Glutamatergic neuron (in vitro differentiated cells): ENCODE results near the gene SYNRG. TPM values are rescaled to one million over a fixed set of nuclear protein-coding genes. Genes with fewer than 3 reads are reported as not detected.

Experiments used
- DNase-seq: peaks from one replicate; pipeline ENCODE4 v3.0.0; 2022
- H3K27ac Mint-ChIP-seq: one replicate; pipeline ENCODE4 v1.8.0; 2020; ENCODE audit warnings: mild to moderate bottlenecking, mixed read lengths, inconsistent platforms; ENCODE audit not compliant: unreplicated experiment
- H3K27me3 Mint-ChIP-seq: one replicate; pipeline ENCODE4 v1.8.0; 2020; ENCODE audit warnings: mild to moderate bottlenecking, moderate library complexity, mixed read lengths, inconsistent platforms; ENCODE audit not compliant: unreplicated experiment
- H3K36me3 Mint-ChIP-seq: one replicate; pipeline ENCODE4 v1.8.0; 2020; ENCODE audit warnings: mild to moderate bottlenecking, mixed read lengths, inconsistent platforms; ENCODE audit not compliant: unreplicated experiment
- H3K4me1 Mint-ChIP-seq: one replicate; pipeline ENCODE4 v1.8.0; 2020; ENCODE audit warnings: mild to moderate bottlenecking, low read depth, mixed read lengths, inconsistent platforms; ENCODE audit not compliant: unreplicated experiment
- H3K4me3 Mint-ChIP-seq: one replicate; pipeline ENCODE4 v1.8.0; 2020; ENCODE audit warnings: mild to moderate bottlenecking, mixed read lengths, inconsistent platforms; ENCODE audit not compliant: unreplicated experiment
- H3K9me3 Mint-ChIP-seq: one replicate; pipeline ENCODE4 v1.8.0; 2020; ENCODE audit warnings: mild to moderate bottlenecking, moderate library complexity, mixed read lengths, inconsistent platforms; ENCODE audit not compliant: unreplicated experiment
- CTCF ChIP-seq: fragments of 200-600 bp; sonication (generic); IDR thresholded peaks from one replicate; pipeline ENCODE4 v1.5.0; 2021; ENCODE audit not compliant: partially characterized antibody, unreplicated experiment
- total RNA-seq: library from RNA; stranded (reverse); fragmentation: NEBNext Ultra II Directional; extraction: Animal tissue kit (Norgen Biotek cat#: 25700); gene quantifications from one replicate; pipeline ENCODE4 v1.2.1, GENCODE V29; 2021; ENCODE audit not compliant: unreplicated experiment

SYNRG gene
- total RNA-seq, 1 donor from 2014 or later: 65.8 TPM

GRCh38 chr17:37604556-37604955, 4.7 kb downstream of the SYNRG start:
- DNase-seq: no peak
- H3K4me3 Mint-ChIP-seq: peak overlapping the region; percentile 69
- no peak for TF ChIP-seq CTCF
- peaks cover 1% of the 10 kb centered on the region for H3K9me3 Mint-ChIP-seq
- H3K27ac Mint-ChIP-seq: peak overlapping the region; percentile 68
- no peaks in the 10 kb centered on the region for H3K36me3 Mint-ChIP-seq
- no peaks in the 10 kb centered on the region for H3K27me3 Mint-ChIP-seq
- H3K4me1 Mint-ChIP-seq: peaks cover 21% of the 10 kb centered on the region

GRCh38 chr17:37598145-37598544, 11.1 kb downstream of the SYNRG start:
- H3K27ac Mint-ChIP-seq: no peak overlapping the region
- no peak for TF ChIP-seq CTCF
- no peak overlapping the region for H3K4me3 Mint-ChIP-seq
- H3K27me3 Mint-ChIP-seq: no peaks in the 10 kb centered on the region
- no peaks in the 10 kb centered on the region for H3K36me3 Mint-ChIP-seq
- no peaks in the 10 kb centered on the region for H3K4me1 Mint-ChIP-seq
- no peaks in the 10 kb centered on the region for H3K9me3 Mint-ChIP-seq
- no peak for DNase-seq

- no peaks in the 10 kb centered on the region for H3K9me3 Mint-ChIP-seq
Observed at GRCh38 chr17:37592291-37592690, 16.9 kb downstream of the SYNRG start.

GRCh38 chr17:37585066-37585465, 24.2 kb downstream of the SYNRG start:
- DNase-seq: no peak
- Mint-ChIP-seq H3K36me3 (no peaks in the 10 kb centered on the region), H3K4me3 (no peak overlapping the region), H3K27ac (no peak overlapping the region), H3K9me3 (no peaks in the 10 kb centered on the region), H3K4me1 (no peaks in the 10 kb centered on the region), H3K27me3 (no peaks in the 10 kb centered on the region)
- no peak for TF ChIP-seq CTCF

More at GRCh38 chr17:37592291-37592690, 16.9 kb downstream of the SYNRG start:
- no peak for DNase-seq
- Mint-ChIP-seq H3K27ac (no peak overlapping the region), H3K36me3 (no peaks in the 10 kb centered on the region), H3K4me1 (peaks cover 6% of the 10 kb centered on the region), H3K4me3 (no peak overlapping the region), H3K27me3 (no peaks in the 10 kb centered on the region)
- no peak for TF ChIP-seq CTCF

GRCh38 chr17:37576281-37576680, 32.9 kb downstream of the SYNRG start:
- H3K27me3 Mint-ChIP-seq: peaks cover 1% of the 10 kb centered on the region
- H3K27ac Mint-ChIP-seq: no peak overlapping the region
- peaks cover 4% of the 10 kb centered on the region for H3K9me3 Mint-ChIP-seq
- no peaks in the 10 kb centered on the region for H3K4me1 Mint-ChIP-seq
- no peak for DNase-seq
- no peak for TF ChIP-seq CTCF
- peaks cover 18% of the 10 kb centered on the region for H3K36me3 Mint-ChIP-seq
- H3K4me3 Mint-ChIP-seq: no peak overlapping the region
